B cell (primary cell): ENCODE measurements around the gene SLC25A21. TPM values are rescaled to one million over a fixed set of nuclear protein-coding genes. Genes with fewer than 3 reads are reported as not detected.

Experiments used
- ATAC-seq: fragments of 200-7000 bp; cut with Tn5 transposase; one replicate; pipeline ENCODE4 v1.10.0; 2021; ENCODE audit warnings: low read depth, mild to moderate bottlenecking, moderate number of reproducible peaks, moderate library complexity
- CTCF ChIA-PET: fragments of 350-600 bp; sonication (Branson Sonifier 250); formaldehyde crosslinking; loops from one replicate; lab custom pipeline; 2021; ENCODE audit warnings: antibody characterized with exemption, inconsistent platforms; lab: Charles Lee
- POLR2A ChIA-PET: fragments of 350-600 bp; sonication (Branson Sonifier 250); formaldehyde crosslinking; loops from one replicate; lab custom pipeline; 2021; ENCODE audit warnings: antibody characterized with exemption; lab: Charles Lee
- DNase-seq: peaks from one replicate; pipeline ENCODE4 v3.0.0; 2013
- H2AFZ ChIP-seq: 2 replicates; pipeline ENCODE4 v1.6.1; 2012; ENCODE audit warnings: mild to moderate bottlenecking, low read depth, low read length; ENCODE audit not compliant: insufficient read depth, poor library complexity, severe bottlenecking
- H3K27ac ChIP-seq, 2 donors: 1 replicate in 1 of 2; 2 replicates in 1 of 2; pipeline ENCODE4 v1.5.1; 2012 to 2013; ENCODE audit warnings: low read length in 2 of 2, mild to moderate bottlenecking in 2 of 2, moderate library complexity in 1 of 2
- H3K27me3 ChIP-seq, 4 experiments: fragments of 200-600 bp in 1 of 4; sonication (generic) in 1 of 4; replicated peaks in 1 of 4; 1 replicate in 2 of 4; 2 replicates in 2 of 4; pipeline versions ENCODE4 v1.6.1 to v1.7.0; 2013 to 2016; ENCODE audit warnings: low read length in 3 of 4, mild to moderate bottlenecking in 2 of 4, mixed read lengths in 1 of 4, moderate library complexity in 1 of 4; ENCODE audit not compliant: insufficient read depth in 4 of 4, control insufficient read depth in 3 of 4; ENCODE audit errors: control extremely low read depth in 1 of 4
- H3K36me3 ChIP-seq, 2 experiments: replicated peaks in 1 of 2; 1 replicate in 1 of 2; 2 replicates in 1 of 2; pipeline versions ENCODE4 v1.6.1 to v1.7.1; 2013; ENCODE audit warnings: low read length in 1 of 2; ENCODE audit not compliant: insufficient read depth in 2 of 2, control insufficient read depth in 1 of 2; ENCODE audit errors: control extremely low read depth in 1 of 2, extremely low read depth in 1 of 2
- H3K4me1 ChIP-seq, 2 donors: fragments of 200-600 bp in 1 of 2; sonication (generic) in 1 of 2; 1 replicate in 1 of 2; 2 replicates in 1 of 2; pipeline versions ENCODE4 v1.5.1 to v1.6.1; 2013 to 2017; ENCODE audit warnings: low read length in 2 of 2; ENCODE audit not compliant: control insufficient read depth in 2 of 2, insufficient read depth in 2 of 2
- H3K4me2 ChIP-seq: replicated peaks from 2 replicates; pipeline ENCODE3; 2012; ENCODE audit warnings: mild to moderate bottlenecking, low read depth, low read length; ENCODE audit not compliant: poor library complexity, severe bottlenecking
- H3K4me3 ChIP-seq, 5 experiments: fragments of 200-600 bp in 1 of 5; sonication (generic) in 1 of 5; 1 replicate in 3 of 5; 2 replicates in 2 of 5; pipeline versions ENCODE4 v1.5.1 to v1.7.0; 2011 to 2016; ENCODE audit warnings: low read length in 4 of 5, mild to moderate bottlenecking in 4 of 5, low read depth in 2 of 5, control low read depth in 1 of 5, moderate library complexity in 1 of 5; ENCODE audit not compliant: insufficient read depth in 1 of 5; ENCODE audit errors: control extremely low read depth in 1 of 5, extremely low read depth in 1 of 5
- H3K79me2 ChIP-seq: fragments of 200-600 bp; sonication (generic); one replicate; pipeline ENCODE4 v1.6.0; 2016; ENCODE audit warnings: low read length; ENCODE audit not compliant: control insufficient read depth, insufficient read depth
- H3K9ac ChIP-seq: fragments of 200-600 bp; sonication (generic); 2 replicates; pipeline ENCODE4 v1.6.1; 2017; ENCODE audit warnings: mild to moderate bottlenecking, low read length, moderate library complexity
- H3K9me3 ChIP-seq, 3 donors: one replicate each; pipeline versions ENCODE4 v1.6.1 to v1.7.1; 2013; ENCODE audit warnings: low read length in 2 of 3; ENCODE audit not compliant: control insufficient read depth in 2 of 3, insufficient read depth in 1 of 3; ENCODE audit errors: control extremely low read depth in 1 of 3
- H4K20me1 ChIP-seq: 2 replicates; pipeline ENCODE4 v1.6.0; 2012; ENCODE audit warnings: mild to moderate bottlenecking, low read length; ENCODE audit not compliant: insufficient read depth, control insufficient read depth, poor library complexity, severe bottlenecking
- H3K27ac Mint-ChIP-seq: one replicate; pipeline ENCODE4 v1.8.0; 2021; ENCODE audit warnings: mixed read lengths
- H3K27me3 Mint-ChIP-seq: one replicate; pipeline ENCODE4 v1.8.0; 2021; ENCODE audit warnings: mixed read lengths
- H3K4me1 Mint-ChIP-seq: one replicate; pipeline ENCODE4 v1.8.0; 2021; ENCODE audit warnings: mixed read lengths
- H3K4me3 Mint-ChIP-seq: one replicate; pipeline ENCODE4 v1.8.0; 2021; ENCODE audit warnings: mixed read lengths
- H3K9me3 Mint-ChIP-seq: one replicate; pipeline ENCODE4 v1.8.0; 2022; ENCODE audit warnings: mixed read lengths; ENCODE audit not compliant: insufficient read depth
- EZH2 ChIP-seq: IDR thresholded peaks from 2 replicates; pipeline ENCODE4 v1.6.1; 2012; ENCODE audit warnings: borderline replicate concordance, low read depth, mild to moderate bottlenecking, moderate library complexity, low read length; ENCODE audit not compliant: insufficient read depth, poor library complexity, severe bottlenecking
- WGBS: methylation state at CpG from one replicate; pipeline ENCODE4 v1.1.5; 2013; ENCODE audit warnings: missing lambda C conversion rate; ENCODE audit not compliant: insufficient coverage; 5-methylcytosine and 5-hydroxymethylcytosine counted together
- intact Hi-C: fragments of 100-400 bp; cut with micrococcal nuclease; formaldehyde crosslinking; loops from one replicate; pipeline ENCODE4 v1.10.0; 2022
- polyA plus RNA-seq: library from polyadenylated mRNA; depleted of rRNA; stranded (reverse); fragments of >200 nt; gene quantifications from 2 replicates; pipeline ENCODE4 v1.2.3, GENCODE V29; 2012
- total RNA-seq, 2 donors: library from RNA; stranded (reverse); fragments of 120-200 nt in 1 of 2; gene quantifications; 1 replicate in 1 of 2; 2 replicates in 1 of 2; pipeline versions ENCODE4 v1.2.3 to v1.2.4, GENCODE V29; 2013 to 2022
- TF ChIP-seq, protein P1 (sequence below): fragments of 200-600 bp; IDR thresholded peaks from one replicate; pipeline ENCODE4 v1.8.0; 2022; ENCODE audit warnings: antibody characterized with exemption, mild to moderate bottlenecking

Gene SLC25A21
- total and polyA plus RNA-seq, 2 donors (not counting 1 experiment from before 2014, with no cell fraction given): not detected

DNA sequence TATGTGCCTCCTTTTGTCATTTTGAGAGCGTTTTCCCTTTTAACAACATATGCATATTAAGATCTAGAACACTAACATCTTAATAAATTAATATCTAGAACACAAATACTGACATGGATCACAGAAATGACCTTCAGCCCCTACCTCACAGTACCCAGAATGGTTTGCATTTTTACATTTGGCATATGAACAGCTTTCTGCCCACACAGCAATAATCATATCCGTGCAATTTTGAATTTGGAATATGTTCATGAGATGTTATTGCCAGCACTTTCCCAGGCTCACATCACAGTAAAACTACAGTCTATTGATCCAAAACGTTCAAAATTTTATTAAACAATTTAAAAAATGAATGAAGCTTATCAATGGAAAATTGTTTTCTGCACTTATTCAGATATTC lies 114.6 kb downstream of the SLC25A21 start:
- no peak overlapping the region for H3K27ac ChIP-seq
- no CpG with 5 or more reads among the region's 3 CpGs for WGBS
- no peaks in the 10 kb centered on the region for H3K4me1 ChIP-seq
- H3K9ac ChIP-seq: no peak overlapping the region
- ChIA-PET POLR2A (no interaction called here), CTCF (no interaction called here)
- H3K27me3 ChIP-seq: no peaks in the 10 kb centered on the region
- Mint-ChIP-seq H3K4me3 (no peak overlapping the region), H3K27ac (no peak overlapping the region), H3K4me1 (no peaks in the 10 kb centered on the region), H3K27me3 (no peaks in the 10 kb centered on the region), H3K9me3 (peaks cover 3% of the 10 kb centered on the region)
- H3K9me3 ChIP-seq: no peaks in the 10 kb centered on the region
- TF ChIP-seq EZH2: no peak
- TF ChIP-seq, protein P1, sequence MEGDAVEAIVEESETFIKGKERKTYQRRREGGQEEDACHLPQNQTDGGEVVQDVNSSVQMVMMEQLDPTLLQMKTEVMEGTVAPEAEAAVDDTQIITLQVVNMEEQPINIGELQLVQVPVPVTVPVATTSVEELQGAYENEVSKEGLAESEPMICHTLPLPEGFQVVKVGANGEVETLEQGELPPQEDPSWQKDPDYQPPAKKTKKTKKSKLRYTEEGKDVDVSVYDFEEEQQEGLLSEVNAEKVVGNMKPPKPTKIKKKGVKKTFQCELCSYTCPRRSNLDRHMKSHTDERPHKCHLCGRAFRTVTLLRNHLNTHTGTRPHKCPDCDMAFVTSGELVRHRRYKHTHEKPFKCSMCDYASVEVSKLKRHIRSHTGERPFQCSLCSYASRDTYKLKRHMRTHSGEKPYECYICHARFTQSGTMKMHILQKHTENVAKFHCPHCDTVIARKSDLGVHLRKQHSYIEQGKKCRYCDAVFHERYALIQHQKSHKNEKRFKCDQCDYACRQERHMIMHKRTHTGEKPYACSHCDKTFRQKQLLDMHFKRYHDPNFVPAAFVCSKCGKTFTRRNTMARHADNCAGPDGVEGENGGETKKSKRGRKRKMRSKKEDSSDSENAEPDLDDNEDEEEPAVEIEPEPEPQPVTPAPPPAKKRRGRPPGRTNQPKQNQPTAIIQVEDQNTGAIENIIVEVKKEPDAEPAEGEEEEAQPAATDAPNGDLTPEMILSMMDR: no peak
- no peak overlapping the region for H2AFZ ChIP-seq
- no peak overlapping the region for H3K4me3 ChIP-seq
- DNase-seq (no peak), ATAC-seq (no peak)
- H4K20me1 ChIP-seq: no peaks in the 10 kb centered on the region
- no peaks in the 10 kb centered on the region for H3K79me2 ChIP-seq
- intact Hi-C loops: no loop called here
- no peaks in the 10 kb centered on the region for H3K36me3 ChIP-seq
- H3K4me2 ChIP-seq: no peak overlapping the region

DNA sequence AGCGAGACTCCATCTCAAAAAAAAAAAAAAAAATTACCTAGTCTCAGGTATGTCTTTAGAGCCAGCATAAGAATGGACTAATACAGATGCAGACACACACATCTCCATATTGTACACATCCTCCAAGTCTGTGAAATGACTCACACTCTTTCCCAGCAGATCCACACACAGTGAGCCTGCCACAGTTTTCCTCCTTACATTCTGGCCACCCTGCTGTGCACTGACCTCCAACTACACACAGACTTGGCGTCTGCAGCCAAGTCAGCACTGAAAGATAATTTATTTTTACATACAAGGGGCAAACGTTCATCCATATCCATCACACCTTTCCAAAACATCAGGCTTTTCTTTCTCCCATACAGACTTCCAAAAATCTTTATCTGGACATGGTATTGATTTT lies 115.9 kb downstream of the SLC25A21 start:
- no peak overlapping the region for H3K4me2 ChIP-seq
- H3K9ac ChIP-seq: no peak overlapping the region
- no peak overlapping the region for H3K27ac ChIP-seq
- no peak overlapping the region for H3K4me3 ChIP-seq
- no peak overlapping the region for H2AFZ ChIP-seq
- Mint-ChIP-seq H3K9me3 (peaks cover 3% of the 10 kb centered on the region), H3K27ac (no peak overlapping the region), H3K27me3 (no peaks in the 10 kb centered on the region), H3K4me1 (no peaks in the 10 kb centered on the region), H3K4me3 (no peak overlapping the region)
- POLR2A ChIA-PET: no interaction called here
- H3K79me2 ChIP-seq: no peaks in the 10 kb centered on the region
- no peaks in the 10 kb centered on the region for H3K36me3 ChIP-seq
- no peak for ATAC-seq
- H3K27me3 ChIP-seq: no peaks in the 10 kb centered on the region
- intact Hi-C loops: no loop called here
- no peaks in the 10 kb centered on the region for H3K4me1 ChIP-seq
- CTCF ChIA-PET: no interaction called here
- H3K9me3 ChIP-seq: no peaks in the 10 kb centered on the region
- no peaks in the 10 kb centered on the region for H4K20me1 ChIP-seq
- TF ChIP-seq EZH2: no peak
- TF ChIP-seq, protein P1: no peak
- 62% methylated on average over 2 of the region's 3 CpGs for WGBS
- DNase-seq: no peak
